Cardiac fibroblast (primary cell): ENCODE results near the gene KPNA5.

Experiments used
- DNase-seq, 2 donors: peaks; one replicate each; pipeline versions ENCODE4 v3.0.0 to v3.0.0-alpha.2; 2010; ENCODE audit warnings: low read depth in 2 of 2
- H3K4me3 ChIP-seq, 2 donors: replicated peaks in 1 of 2; 1 replicate in 1 of 2; 2 replicates in 1 of 2; pipeline ENCODE4 v1.5.1; 2011; ENCODE audit warnings: low read depth in 2 of 2, low read length in 2 of 2, mild to moderate bottlenecking in 2 of 2, moderate library complexity in 1 of 2
- TF ChIP-seq, protein P1 (sequence below): IDR thresholded peaks from one replicate; pipeline ENCODE4 v1.5.1; 2011; ENCODE audit warnings: low read depth, mild to moderate bottlenecking, low read length, inconsistent platforms

The KPNA5 gene

GRCh38 chr6:116763906-116764628 is 83.1 kb downstream of the KPNA5 start:
- peak in 1 of 2 donors; percentile 65 for DNase-seq
- TF ChIP-seq, protein P1, sequence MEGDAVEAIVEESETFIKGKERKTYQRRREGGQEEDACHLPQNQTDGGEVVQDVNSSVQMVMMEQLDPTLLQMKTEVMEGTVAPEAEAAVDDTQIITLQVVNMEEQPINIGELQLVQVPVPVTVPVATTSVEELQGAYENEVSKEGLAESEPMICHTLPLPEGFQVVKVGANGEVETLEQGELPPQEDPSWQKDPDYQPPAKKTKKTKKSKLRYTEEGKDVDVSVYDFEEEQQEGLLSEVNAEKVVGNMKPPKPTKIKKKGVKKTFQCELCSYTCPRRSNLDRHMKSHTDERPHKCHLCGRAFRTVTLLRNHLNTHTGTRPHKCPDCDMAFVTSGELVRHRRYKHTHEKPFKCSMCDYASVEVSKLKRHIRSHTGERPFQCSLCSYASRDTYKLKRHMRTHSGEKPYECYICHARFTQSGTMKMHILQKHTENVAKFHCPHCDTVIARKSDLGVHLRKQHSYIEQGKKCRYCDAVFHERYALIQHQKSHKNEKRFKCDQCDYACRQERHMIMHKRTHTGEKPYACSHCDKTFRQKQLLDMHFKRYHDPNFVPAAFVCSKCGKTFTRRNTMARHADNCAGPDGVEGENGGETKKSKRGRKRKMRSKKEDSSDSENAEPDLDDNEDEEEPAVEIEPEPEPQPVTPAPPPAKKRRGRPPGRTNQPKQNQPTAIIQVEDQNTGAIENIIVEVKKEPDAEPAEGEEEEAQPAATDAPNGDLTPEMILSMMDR = no peak
- peak overlapping the region in 1 of 2 donors; percentile 69 for H3K4me3 ChIP-seq

- H3K4me3 ChIP-seq = peak overlapping the region; percentile 47 to 69
- DNase-seq = peak in 1 of 2 donors; percentile 54
- TF ChIP-seq, protein P1 = no peak
These were observed 83.6 kb downstream of the KPNA5 start for GRCh38 chr6:116764629-116764960.

GRCh38 chr6:116764961-116765841 is 84.2 kb downstream of the KPNA5 start, which contains the start of gene FAM162B:
Gene FAM162B, minus strand, starts transcription at chr6:116765719. Its CDS starts 143 bp downstream, at chr6:116765576.
- TF ChIP-seq, protein P1 = no peak
- peak; percentile 16 to 51 for DNase-seq
- H3K4me3 ChIP-seq = peak within 1 kb of the TSS; percentile 47 to 69

DNA sequence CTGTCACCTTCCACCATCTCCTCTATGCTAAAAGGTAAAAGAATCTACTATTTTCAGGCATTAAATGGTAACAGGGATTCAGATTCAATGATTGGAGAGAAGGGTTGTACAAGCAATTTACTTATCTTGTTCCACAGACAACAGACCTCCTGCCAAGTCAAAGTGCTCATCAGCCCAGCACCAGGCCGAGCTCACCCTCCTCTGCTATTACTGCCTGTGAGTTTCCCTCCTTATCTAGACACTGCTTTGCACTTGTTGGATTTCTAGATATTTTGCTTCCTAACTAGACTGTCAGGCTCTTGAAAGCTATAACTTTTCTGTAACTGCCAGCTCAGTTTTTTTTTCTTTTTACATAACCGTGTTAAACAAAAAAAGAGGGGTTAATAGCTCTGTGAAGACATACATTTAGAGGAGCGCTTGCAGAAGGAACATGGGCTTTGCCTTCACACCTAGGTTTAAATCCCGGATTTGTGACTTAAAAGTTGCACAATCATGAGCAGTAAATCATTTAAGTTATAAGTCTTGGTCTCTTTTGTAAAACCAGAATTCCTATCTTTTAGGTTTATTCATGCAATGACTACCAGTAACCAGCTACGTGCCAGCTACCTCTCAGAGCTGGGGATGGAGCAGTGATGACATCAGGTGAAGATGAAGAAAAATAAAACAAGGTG is 85.6 kb downstream of the KPNA5 start:
- no peak overlapping the region for H3K4me3 ChIP-seq
- DNase-seq = no peak
- TF ChIP-seq, protein P1 = no peak

GRCh38 chr6:116767715-116768114 is 86.7 kb downstream of the KPNA5 start:
- H3K4me3 ChIP-seq = no peak overlapping the region
- TF ChIP-seq, protein P1 = no peak
- DNase-seq = no peak

GRCh38 chr6:116772450-116772849 is 91.4 kb downstream of the KPNA5 start:
- H3K4me3 ChIP-seq = no peak overlapping the region
- TF ChIP-seq, protein P1 = no peak
- DNase-seq = no peak
